Cortex of kidney (tissue), 1 donor: ENCODE measurements around the gene LCN12.

ENCODE experiments used
- DNase-seq: peaks from one replicate; lab custom pipeline; 2025; lab: John Stamatoyannopoulos, UW

LCN12 gene

DNA sequence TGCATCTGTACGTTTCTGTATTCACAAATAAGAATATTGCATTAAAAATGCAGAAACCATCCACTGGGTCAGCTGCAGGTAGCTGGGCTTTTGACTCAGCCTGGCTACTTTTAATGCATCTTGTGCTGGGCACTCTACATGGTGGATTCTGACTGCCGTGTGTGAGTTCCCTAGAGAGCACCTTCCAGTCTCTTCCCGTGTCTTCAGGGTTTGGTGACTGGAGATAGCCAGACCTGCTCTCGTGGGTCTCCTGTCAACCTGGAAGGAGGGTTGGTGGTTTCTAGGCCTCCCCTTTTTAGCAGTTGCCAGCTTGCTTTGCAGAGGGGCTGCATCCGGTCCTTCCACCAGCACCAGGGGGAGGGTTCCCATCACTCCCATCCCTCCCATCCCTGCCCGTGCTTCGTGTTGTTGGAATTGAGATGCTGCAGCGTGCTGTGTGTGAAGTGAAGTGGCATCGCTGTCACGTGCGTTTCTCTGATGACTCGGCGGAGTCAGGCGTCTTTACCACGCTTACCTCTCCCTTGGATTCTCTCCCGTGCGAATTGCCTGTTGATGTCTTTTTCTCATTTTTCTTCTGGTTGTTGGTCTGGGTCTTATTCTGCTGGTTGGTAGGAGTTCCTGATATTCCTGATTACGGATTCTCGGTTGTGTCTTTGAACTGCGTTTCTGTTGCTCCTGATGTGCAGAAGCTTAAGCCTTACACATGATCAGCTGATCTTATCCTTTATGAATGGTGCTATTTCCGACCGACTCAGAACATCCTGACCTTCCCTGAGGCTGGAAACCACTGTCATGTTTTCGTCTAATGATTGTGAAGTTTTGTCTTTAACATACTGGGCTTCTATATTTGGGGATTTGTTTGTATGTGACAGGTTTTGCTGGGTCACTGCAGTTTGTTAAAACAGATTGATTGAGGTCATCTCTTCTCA, 24.5 kb upstream of the LCN12 start:
- DNase-seq: no peak

DNA sequence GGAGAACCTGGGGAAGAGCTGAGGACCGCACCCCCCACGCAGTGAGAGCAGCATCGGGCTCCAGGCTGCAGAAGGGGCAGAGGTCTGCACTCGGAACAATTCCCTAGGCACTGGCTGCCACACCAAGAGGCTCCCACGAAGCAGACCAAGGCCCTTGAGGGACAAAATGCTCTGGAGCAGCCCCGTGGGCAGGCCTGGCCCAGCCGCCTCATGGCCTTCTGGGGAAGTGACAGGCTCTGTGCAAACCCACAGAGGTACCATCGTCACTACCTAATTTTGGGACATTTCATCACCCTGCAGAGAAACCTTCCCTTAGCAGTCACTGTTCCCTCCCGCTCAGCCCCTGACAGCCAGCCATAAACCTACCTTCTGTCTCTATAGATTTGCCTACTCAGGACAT, 23.5 kb upstream of the LCN12 start:
- no peak for DNase-seq

DNA sequence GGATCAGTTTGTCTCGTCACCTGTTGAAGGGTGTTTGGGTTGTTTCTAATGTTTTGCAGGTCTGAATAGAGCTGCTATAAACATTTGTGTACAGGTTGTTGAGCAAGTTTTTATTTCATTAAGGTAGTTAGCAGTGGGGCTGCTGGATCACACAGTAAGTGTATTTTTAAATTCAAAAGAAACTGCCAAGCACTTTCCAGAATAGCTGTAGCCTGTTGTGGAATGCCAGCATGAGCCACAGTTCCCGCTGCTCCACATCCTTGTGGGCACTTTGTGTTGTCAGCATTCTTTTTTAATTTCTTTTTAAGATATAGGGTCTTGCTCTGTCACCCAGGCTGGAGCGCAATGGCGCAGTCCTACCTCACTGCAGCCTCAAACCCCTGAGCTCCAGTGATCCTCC, 22.1 kb upstream of the LCN12 start:
- DNase-seq: no peak

DNA sequence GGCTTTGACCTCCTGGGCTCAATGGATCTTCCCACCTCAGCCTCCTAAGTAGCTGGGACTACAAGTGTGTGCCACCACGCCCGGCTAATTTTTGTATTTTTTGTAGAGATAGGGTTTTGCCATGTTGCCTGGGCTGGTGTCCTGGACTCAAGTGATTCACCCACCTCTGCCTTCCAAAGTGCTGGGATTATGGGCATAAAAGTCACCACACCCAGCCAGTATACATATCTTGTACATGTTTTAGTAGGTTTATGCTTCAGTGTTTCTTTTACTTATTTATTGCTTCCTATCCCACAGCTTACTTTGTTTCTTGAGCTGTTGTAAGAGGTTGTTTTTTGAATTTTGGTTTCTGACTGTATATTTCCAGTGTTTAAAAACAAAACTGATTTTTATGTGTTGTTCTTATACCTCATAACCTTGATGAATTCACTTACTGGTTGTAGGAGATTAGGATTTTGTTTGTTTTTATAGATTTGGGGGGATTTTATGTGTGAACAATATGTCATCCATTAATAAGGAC, 20.4 kb upstream of the LCN12 start:
- DNase-seq: no peak

DNA sequence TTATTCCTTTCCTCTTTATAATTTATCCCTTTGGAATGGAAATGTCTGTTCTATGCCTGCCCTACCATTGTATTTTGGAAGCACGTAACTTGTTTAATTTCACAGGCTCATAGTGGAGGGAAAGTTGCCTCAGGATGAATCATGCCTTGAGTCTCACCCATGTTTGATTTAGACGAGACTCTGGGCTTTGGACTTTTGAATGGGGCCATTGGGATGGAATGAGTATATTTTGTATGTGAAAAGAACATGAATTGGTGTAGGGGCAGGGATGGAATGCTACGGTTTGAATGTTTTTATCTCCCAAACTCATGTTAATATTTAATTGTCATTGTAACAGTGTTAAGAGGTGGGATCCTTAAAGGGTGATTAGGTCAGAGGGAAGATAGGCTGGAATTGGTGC, 17.8 kb upstream of the LCN12 start:
- DNase-seq: no peak

DNA sequence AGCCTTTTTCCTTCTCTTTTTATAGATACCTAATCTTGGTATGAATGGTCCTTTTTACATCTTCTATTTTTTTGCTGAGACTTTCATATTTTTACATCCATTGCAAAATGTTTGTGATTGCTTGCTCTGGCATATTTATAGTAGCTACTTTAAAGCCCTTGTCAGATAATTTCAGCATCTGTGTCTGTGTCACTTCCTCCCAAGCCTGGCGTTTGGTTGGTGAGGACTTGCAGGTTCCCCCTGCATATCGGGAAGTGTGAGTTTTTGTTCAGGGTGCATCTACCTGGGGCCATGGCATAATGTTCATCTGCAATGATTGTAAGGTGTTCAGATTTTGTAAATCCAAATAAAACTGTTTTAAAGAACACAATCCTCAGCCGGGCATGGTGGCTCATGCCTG, 16.4 kb upstream of the LCN12 start:
- no peak for DNase-seq

DNA sequence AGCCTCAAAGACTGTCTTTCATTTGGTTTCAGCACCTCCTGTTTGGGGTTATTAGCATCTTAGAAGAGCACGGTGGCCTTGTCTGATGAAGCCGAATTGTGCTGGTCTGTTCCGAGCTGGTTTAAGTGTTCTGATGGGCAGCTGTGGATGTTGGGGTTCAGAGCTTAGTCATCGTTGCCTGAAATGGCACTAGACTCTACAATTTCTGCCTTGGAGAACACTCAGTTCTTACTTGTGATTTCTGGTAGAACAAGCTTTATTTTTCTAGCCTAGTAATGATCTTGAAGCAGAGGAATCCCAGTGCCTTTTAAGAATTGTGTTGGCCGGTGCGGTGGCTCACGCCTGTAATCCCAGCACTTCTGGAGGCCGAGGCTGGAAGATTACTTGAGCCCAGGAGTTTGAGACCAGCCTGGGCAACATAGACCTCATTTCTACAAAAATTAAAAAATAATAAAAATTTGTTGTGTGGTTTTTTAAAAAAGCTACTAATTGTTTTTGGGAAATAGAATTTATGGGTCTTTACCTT, 15.4 kb upstream of the LCN12 start:
- DNase-seq: no peak

DNA sequence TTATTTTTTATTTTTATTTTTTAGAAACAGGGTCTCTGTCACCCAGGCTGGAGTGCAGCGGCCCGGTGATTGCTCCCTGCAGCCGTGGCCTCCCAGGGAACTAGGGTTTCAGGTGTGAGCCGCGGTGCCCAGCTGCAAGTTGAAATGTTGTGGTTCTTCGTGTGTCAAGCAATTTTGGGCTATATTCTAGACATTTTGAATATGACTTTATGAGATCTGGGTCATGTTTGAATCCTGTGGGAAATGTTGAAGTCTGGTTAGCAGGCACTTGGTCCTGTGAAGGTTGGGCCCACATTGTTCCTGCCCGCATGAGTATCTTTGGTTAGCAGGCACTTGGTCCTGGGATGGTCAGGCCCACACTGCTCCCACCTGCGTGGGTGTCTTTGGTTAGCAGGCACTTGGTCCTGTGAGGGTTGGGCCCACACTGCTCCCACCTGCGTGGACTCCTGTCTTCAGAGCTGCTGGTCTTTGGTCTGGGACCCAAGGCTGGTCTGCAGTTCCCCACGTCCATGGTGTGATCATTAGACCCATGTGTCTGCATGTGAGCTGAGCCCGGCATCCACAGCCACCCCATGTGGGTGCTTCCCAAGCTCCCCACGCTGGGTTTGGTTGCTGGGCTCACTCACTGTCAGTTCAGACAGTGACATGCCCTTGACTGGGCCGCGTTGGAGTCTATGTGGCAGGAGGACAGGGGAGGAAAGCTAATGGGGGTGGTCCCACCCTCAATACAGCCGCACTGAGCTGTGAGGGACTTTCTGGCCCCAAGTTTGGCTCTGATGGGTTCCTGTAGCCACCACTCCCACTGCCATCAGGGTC, 14.7 kb upstream of the LCN12 start:
- no peak for DNase-seq

DNA sequence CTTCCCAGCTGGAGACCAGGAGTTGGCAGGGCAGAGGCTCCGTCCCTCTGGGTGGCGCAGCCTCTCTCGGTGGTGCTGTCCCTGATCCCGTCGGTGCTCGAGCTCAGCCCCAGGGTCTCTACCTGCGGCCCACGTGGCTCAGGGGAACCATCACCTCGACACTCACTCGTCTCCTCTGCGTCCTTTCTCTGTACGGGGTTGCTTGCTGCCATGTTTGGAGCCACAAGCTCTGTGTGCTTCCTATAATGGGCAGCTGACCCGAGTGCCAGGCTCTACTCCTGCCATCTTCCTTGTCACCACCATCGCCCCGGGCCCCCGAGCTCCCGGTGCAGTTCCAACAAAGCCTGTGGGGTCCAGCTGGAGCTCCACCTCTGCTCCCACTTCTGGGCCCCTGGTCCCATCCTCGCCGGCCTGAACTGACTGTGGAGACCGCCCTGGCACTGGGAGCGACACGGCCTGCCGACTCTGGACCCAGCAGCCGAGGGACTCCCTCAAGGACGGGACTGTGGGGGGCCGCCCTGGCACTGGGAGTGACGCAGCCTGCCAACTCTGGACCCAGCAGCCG, 12.6 kb upstream of the LCN12 start:
- no peak for DNase-seq

DNA sequence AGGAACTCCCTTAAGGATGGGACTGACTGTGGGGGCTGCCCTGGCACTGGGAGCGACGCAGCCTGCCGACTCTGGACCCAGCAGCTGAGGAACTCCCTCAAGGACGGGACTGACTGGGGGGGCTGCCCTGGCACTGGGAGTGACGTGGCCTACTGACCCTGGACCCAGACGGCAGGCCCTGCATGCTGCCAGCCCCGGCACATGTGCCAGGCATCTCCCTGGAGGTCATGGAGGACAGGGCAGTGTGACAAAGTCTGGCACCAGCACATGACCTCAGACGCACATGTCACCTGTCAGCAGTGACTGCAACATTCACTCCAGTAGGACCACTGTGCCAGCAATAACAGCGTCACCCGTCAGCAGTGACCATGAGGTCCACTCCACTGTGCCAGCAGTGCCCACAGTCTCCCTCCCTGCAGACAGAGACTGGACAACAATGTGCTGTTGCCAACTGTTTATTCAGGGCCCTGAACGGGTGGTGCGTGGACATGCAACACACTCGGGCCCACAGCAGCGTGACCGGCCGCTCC, 12.0 kb upstream of the LCN12 start:
- no peak for DNase-seq

DNA sequence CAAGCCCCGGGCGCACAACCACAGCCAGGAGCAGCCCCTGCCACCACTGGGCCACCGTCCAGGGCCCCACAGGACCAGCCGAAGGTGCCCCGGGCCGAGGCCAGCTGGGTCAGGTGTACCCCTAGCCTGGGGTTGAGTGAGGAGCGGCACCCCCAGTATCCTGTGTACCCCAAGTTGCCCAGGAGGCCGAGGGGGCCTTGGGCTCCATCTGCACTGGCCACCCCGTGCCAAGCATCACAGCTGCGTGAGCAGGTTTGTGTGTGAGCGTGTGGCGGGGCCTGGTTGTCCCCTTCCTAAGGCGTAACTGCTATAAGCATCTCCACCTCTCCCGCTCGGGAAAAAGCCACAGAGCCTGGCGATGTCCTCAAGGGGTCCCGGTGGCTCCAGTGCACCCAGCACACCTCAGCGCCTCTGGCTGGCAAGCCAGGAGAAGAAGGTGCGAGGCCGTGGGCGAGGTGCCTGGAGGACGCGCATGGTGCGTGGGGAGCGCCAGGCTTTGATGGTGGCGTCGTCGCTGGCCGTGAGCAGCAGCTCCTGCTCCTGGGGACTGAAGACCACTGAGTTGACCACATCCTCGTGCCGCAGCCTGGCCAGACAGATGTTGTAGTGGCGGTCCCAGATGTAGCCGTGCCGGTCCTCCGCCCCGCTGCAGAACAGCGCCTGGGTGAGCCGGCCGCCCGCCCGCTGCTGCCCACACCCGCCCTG, 11.4 kb upstream of the LCN12 start:
- no peak for DNase-seq

DNA sequence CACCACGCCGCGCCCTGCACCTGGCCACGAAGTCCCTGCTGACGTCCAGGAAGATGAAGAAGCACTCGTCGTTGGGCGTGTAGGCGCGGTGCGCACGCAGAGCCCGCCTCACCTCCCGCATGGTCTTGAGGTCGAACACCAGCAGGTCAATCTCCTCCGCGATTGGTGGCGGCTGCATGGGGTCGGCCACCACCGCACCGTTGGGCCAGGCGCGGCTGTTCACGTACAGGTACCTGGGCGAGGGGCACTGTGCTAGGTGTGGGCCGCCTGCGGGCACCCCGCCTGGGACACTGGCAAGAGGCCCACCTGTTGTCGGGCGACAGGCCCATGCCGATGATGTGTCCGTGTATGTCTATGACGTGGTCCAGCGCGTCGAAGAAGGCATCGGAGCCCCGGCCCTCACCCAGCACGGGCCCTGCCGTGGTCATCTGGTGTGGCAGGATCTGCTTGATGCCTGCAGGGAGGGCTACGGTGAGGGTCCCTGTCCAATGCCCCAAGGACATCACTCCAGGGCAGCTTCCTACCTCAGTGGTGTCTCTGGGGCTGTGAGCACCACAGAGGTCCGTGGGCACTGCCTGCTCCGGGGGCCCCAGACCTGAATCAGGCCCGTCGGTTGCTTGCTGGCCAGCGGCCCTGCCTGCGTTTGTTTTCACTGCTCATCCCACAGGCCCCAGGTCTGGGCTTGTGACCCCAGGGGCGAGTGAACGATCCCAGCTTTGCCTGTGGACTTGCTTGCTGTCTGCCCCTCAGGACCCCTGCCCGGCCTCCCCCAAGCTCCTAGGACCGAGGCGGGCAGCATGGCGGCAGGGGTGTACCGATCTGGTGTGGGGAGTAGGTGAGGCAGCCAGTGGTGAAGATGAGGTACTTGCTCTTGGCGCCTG, 10.6 kb upstream of the LCN12 start:
- no peak for DNase-seq

DNA sequence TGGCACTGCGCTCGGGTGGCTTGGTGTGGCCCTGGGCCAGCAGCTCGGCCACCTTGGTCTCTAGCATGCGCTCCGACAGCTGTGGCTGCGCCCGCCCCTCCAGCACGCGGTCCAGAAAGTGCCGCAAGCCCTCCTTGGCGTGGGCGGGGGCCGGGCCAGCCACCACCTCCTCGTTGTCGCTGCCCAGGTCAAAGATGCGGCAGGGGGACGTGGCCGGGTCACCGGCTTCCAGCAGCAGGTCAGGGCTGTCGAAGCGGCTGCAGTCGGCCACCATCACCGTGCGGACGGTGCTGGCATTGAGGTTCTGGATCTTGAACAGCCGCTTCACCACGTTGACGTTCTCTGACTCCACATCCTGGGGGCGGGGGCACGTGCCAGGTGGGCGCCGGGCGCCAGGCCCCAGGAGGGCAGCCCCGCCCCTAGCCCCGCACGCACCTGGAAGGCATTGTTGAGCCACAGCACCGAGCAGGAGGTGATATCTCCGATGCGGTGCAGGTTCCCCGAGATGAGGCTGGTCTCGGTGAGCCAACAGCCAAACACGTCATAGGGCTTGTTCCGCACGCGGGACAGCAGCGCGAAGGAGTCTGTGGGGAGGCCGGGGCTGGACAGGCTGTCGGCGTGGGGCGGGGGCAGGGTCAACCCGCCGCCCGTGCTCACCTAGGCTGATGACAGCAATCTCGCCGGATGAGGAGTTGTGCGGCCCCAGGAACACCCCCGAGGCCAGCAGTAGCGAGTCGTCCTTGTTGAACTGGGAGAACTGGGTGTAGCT, 9.8 kb upstream of the LCN12 start:
- DNase-seq: no peak

DNA sequence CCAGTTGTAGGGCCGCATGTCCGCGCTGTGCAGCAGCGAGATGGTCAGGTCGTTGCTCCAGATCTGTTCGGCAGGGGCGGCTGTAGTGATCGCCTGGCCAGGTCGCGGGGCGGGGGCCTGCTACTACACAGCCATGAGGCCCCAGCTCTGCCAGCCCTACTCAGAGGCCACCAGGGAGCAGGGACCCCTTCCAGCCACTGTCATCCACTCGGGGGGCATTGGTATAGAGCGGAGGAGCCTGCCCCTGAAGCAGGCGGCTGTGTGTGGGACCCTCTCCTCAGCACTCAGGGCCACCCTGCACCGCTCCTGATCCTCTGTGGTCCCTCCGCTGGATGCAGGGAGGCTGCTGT, 9.2 kb upstream of the LCN12 start:
- DNase-seq: no peak

DNA sequence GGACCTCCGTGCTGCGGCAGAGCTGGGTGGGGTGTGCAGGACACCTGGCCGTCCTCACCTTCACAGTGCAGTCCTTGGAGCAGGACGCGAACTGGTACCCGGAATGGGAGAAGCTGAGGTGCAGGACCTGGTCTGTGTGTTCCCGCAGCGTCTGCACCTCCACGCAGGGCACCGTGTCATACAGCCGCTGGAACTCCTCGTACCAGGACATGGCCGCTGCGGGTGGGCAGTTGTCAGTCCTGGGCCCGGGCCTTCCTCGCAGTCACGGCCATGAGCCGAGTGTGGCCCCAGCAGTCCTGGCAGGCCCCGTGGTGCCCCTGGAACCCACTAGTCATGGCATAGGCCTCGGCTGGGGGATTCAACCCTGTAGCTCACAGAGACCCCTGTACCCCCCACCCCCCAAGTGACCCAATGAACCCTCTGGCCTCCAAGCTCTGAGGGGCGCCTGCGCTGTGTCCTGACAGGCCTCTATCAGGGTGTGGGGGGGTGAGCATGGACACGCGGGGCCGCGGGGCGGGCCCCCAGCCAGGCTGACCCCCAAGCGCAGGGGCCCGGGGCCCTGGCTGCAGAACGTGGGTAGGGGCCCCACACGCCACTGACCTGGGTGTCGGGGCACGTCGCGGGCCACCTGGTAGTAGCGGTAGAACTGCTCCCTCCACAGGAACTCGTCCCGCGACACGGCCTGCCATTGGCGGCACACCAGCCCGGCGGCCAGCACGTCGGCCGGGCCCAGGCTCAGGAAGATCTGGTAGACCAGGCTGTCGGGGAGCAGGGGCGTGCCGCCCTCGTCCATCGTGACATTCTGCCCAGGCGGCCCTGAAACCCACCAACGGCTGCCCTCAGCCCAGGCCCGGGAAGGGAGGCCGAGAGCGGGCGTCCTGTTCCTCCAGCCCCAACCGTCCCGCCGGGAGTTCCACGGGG, 8.5 kb upstream of the LCN12 start:
- no peak for DNase-seq

DNA sequence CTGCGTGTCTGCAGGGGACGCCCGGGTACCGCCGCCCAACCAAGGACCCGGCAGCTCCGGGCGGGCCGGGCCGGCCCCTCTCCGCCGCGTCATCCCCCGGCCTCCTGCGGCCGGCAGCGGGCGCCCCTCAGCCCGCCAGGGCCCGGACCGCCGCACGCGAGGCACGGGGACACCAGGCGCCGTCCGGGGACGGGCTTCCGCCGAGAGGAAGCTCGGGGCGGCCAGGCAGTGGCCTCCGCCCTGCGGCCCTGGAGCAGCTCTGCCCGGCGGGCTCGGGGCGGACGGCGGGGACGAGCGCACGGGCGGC, 7.9 kb upstream of the LCN12 start:
- DNase-seq: no peak

DNA sequence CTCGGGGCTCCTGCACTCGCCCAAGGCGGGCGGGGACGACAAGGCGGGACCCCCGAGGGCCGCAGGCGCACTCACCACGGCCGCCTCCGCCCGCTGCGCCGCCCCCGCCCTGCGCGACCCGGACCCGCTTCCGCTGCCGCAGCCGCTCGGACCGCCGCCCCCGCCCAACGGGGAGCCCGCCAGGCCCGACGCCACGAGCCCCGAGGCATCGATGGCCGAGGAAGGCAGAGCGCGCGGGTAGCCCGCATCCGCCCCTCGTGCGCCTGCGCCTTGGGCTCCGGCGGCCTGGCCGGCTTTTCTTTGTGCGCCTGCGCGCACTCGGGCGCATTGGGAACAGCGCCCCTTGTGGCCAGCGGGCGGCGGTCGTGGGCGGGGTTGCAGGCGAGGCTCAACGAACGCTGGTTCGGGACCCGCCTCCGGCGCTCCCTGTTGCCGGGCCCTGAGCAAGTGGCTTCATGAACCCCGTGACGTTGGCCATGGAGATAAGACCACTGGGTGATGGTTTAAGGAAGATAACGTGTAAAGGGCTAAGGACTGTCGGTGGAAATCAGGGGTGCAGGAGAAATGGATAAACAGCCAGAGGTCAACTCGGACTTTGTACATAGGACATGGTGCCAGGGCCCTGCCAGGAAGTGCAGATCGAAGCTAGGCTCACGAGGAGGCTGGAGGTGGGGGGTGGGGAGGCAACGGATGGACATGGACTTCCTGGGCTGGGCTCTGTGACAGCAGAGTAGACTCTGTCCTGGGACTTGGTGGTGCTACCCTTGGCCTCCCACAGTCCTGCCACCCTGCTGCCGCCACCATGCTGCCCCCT, 7.3 kb upstream of the LCN12 start, which contains the start of the genes C8G and FBXW5:
TSS of gene C8G (plus strand) at position 725 of the 814 bp plus-strand sequence. CDS start at position 803, 78 bp downstream.
TSS of gene FBXW5 (minus strand) at position 220 of the 814 bp plus-strand sequence. CDS start 655 bp downstream, outside the sequence.
- peak; percentile 89 for DNase-seq
